IPS DF 19.7 (cell line): ENCODE measurements around the gene FAM107B.

Experiments used
- DNase-seq: peaks from one replicate; pipeline ENCODE4 v3.0.0-alpha.2; 2013; ENCODE audit warnings: low read depth, low spot score

The FAM107B gene

GRCh38 chr10:14625192-14625631 is 149.5 kb downstream of the FAM107B start:
- DNase-seq = no peak

- no peak for DNase-seq
These were observed 150.1 kb downstream of the FAM107B start for GRCh38 chr10:14624600-14624999.

- DNase-seq = no peak
These were observed 150.8 kb downstream of the FAM107B start for GRCh38 chr10:14623931-14624330.

- DNase-seq = no peak
These were observed 153.7 kb downstream of the FAM107B start for GRCh38 chr10:14621037-14621436.

GRCh38 chr10:14618674-14619073 is 156.0 kb downstream of the FAM107B start:
- no peak for DNase-seq

GRCh38 chr10:14617852-14618251 is 156.8 kb downstream of the FAM107B start:
- DNase-seq = no peak

- DNase-seq = no peak
These were observed 157.6 kb downstream of the FAM107B start for GRCh38 chr10:14616955-14617730.

- DNase-seq = no peak
These were observed 158.2 kb downstream of the FAM107B start for GRCh38 chr10:14616465-14616864.

GRCh38 chr10:14613588-14613920 is 161.1 kb downstream of the FAM107B start:
- no peak for DNase-seq

- DNase-seq = no peak
These were observed 161.7 kb downstream of the FAM107B start for GRCh38 chr10:14612873-14613587.

GRCh38 chr10:14611968-14612693 is 162.6 kb downstream of the FAM107B start:
- DNase-seq = no peak

GRCh38 chr10:14609178-14609577 is 165.5 kb downstream of the FAM107B start:
- no peak for DNase-seq

GRCh38 chr10:14608381-14609001 is 166.2 kb downstream of the FAM107B start:
- DNase-seq = no peak

- DNase-seq = no peak
These were observed 168.1 kb downstream of the FAM107B start for GRCh38 chr10:14606633-14607032.

GRCh38 chr10:14605231-14605925 is 169.3 kb downstream of the FAM107B start:
- DNase-seq = no peak

GRCh38 chr10:14604181-14605142 is 170.2 kb downstream of the FAM107B start:
- no peak for DNase-seq

GRCh38 chr10:14603534-14604102 is 171.1 kb downstream of the FAM107B start:
- DNase-seq = no peak

GRCh38 chr10:14602807-14603533 is 171.7 kb downstream of the FAM107B start:
- DNase-seq = no peak
